Neural progenitor cell (in vitro differentiated cells): ENCODE measurements around the gene SNCAIP. TPM values are rescaled to one million over a fixed set of nuclear protein-coding genes. Genes with fewer than 3 reads are reported as not detected.

Experiments used
- DNase-seq: peaks from one replicate; pipeline ENCODE4 v3.0.0-alpha.2; 2016; ENCODE audit warnings: low spot score
- H2AFZ ChIP-seq: fragments of 200-600 bp; sonication (generic); replicated peaks from 2 replicates; pipeline ENCODE4 v1.6.1; 2016; ENCODE audit warnings: antibody characterized with exemption
- H3F3A ChIP-seq: fragments of 200-600 bp; sonication (generic); 2 replicates; pipeline ENCODE4 v1.6.1; 2016; ENCODE audit warnings: antibody characterized with exemption, low read depth
- H3K27ac ChIP-seq: fragments of 200-600 bp; sonication (generic); 2 replicates; pipeline ENCODE4 v1.5.1; 2016; ENCODE audit warnings: mild to moderate bottlenecking
- H3K27me3 ChIP-seq: fragments of 200-600 bp; sonication (generic); 2 replicates; pipeline ENCODE4 v1.6.1; 2016; ENCODE audit warnings: mild to moderate bottlenecking, moderate library complexity
- H3K36me3 ChIP-seq: fragments of 200-600 bp; sonication (generic); 2 replicates; pipeline ENCODE4 v1.5.1; 2016
- H3K4me1 ChIP-seq: fragments of 200-600 bp; sonication (generic); 2 replicates; pipeline ENCODE4 v1.6.1; 2016; ENCODE audit warnings: mixed run types
- H3K4me2 ChIP-seq: fragments of 200-600 bp; sonication (generic); 2 replicates; pipeline ENCODE4 v1.6.1; 2016
- H3K4me3 ChIP-seq: fragments of 200-600 bp; sonication (generic); 2 replicates; pipeline ENCODE4 v1.5.1; 2016
- H3K79me2 ChIP-seq: fragments of 200-600 bp; sonication (generic); 2 replicates; pipeline ENCODE4 v1.6.1; 2016; ENCODE audit warnings: low read depth
- H3K9ac ChIP-seq: fragments of 200-600 bp; sonication (generic); 2 replicates; pipeline ENCODE4 v1.6.1; 2016
- H3K9me3 ChIP-seq: fragments of 200-600 bp; sonication (generic); 2 replicates; pipeline ENCODE4 v1.5.1; 2016; ENCODE audit warnings: low read depth
- H4K20me1 ChIP-seq: fragments of 200-600 bp; sonication (generic); 2 replicates; pipeline ENCODE4 v1.6.1; 2016; ENCODE audit warnings: low read depth
- H3K27ac Mint-ChIP-seq: 3 replicates; pipeline ENCODE4 v1.8.0; 2021; ENCODE audit warnings: mixed read lengths
- H3K27me3 Mint-ChIP-seq: 2 replicates; pipeline ENCODE4 v1.8.0; 2022; ENCODE audit warnings: low read depth, mild to moderate bottlenecking, inconsistent platforms, moderate library complexity, mixed read lengths; ENCODE audit not compliant: insufficient read depth
- H3K36me3 Mint-ChIP-seq: 3 replicates; pipeline ENCODE4 v1.8.0; 2021; ENCODE audit warnings: mixed read lengths
- H3K4me1 Mint-ChIP-seq: 3 replicates; pipeline ENCODE4 v1.8.0; 2021; ENCODE audit warnings: mixed read lengths
- H3K4me3 Mint-ChIP-seq: 3 replicates; pipeline ENCODE4 v1.8.0; 2021; ENCODE audit warnings: mild to moderate bottlenecking, moderate library complexity, mixed read lengths
- H3K9me3 Mint-ChIP-seq: 3 replicates; pipeline ENCODE4 v1.8.0; 2020; ENCODE audit warnings: mixed read lengths
- CTCF ChIP-seq: fragments of 200-600 bp; sonication (generic); IDR thresholded peaks from 2 replicates; pipeline ENCODE4 v1.5.1; 2017; ENCODE audit warnings: antibody characterized with exemption, mild to moderate bottlenecking
- EZH2 ChIP-seq: fragments of 200-600 bp; sonication (generic); IDR thresholded peaks from 2 replicates; pipeline ENCODE4 v1.6.1; 2017; ENCODE audit warnings: antibody characterized with exemption, mild to moderate bottlenecking, moderate library complexity
- EZH2phosphoT487 ChIP-seq: fragments of 200-600 bp; sonication (generic); IDR thresholded peaks from 2 replicates; pipeline ENCODE4 v1.6.1; 2017; ENCODE audit warnings: antibody characterized with exemption
- total RNA-seq: library from RNA; depleted of rRNA; stranded (reverse); fragments of >200 nt; gene quantifications from 2 replicates; pipeline ENCODE4 v1.2.3, GENCODE V29; 2015; ENCODE audit warnings: low replicate concordance

The SNCAIP gene
- total RNA-seq, 1 donor from 2014 or later = 4.8 TPM

DNA sequence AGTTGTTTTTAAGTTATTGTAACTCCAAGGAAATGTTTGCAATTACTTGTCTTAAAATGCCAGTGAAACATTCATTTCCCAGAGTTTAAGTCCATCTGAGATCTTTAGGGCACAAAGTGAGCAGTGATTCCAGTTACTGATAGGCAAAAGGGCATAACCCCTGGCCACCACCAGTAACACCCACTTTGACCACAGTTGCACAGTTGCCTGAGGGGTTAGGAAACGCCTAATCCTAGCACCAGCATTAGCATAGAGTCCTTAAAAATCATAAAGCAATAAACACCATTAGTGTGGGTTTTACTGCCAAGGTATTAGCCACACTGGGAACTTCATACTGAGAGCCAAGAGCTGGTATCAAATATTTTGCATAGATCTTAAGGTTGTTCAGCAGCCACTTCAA, 143.9 kb downstream of the SNCAIP start:
- Histone ChIP-seq H3K4me1 (no peaks in the 10 kb centered on the region), H3K79me2 (no peaks in the 10 kb centered on the region), H3K4me2 (no peak overlapping the region), H3K36me3 (no peaks in the 10 kb centered on the region), H3K4me3 (no peak overlapping the region), H4K20me1 (no peaks in the 10 kb centered on the region), H3K9me3 (no peaks in the 10 kb centered on the region), H3K27me3 (no peaks in the 10 kb centered on the region), H3K9ac (no peak overlapping the region), H3K27ac (no peak overlapping the region), H3F3A (no peaks in the 10 kb centered on the region), H2AFZ (no peak overlapping the region)
- Mint-ChIP-seq H3K9me3 (no peaks in the 10 kb centered on the region), H3K4me3 (no peak overlapping the region), H3K27me3 (peaks cover 4% of the 10 kb centered on the region), H3K4me1 (peaks cover 10% of the 10 kb centered on the region), H3K36me3 (peaks cover 2% of the 10 kb centered on the region), H3K27ac (no peak overlapping the region)
- DNase-seq = no peak
- TF ChIP-seq EZH2phosphoT487 = no peak
- TF ChIP-seq EZH2 = no peak
- TF ChIP-seq CTCF = no peak

DNA sequence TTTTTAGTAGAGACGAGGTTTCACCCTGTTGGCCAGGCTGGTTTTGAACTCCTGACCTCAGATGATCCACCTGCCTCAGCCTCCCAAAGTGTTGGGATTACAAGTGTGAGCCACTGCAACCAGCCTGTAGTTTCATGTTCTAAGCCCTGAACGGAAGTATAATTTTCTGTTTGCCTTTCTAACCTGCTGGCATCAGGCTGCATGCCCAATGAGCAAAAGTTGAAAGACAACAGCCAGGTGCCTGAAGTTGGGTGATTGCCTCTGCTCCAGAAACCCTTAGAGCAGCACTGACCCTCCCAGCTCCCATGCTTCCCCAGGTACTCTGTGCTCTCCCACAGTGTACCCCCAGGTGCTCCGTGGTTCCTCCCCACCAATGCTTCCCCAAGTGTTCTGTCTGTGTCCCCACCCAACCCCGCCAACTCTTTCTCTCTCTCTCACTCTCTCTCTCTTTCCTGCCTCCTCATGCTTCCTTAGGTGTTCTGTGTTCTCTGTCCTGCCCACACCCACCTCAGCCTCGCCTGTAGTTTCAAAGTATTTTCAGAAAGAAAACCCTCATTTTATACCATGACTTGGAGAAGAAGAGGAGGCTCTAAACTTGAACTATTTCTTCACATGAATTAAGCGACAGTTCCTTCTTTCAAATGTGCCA, 145.3 kb downstream of the SNCAIP start:
- Histone ChIP-seq H3K27me3 (no peaks in the 10 kb centered on the region), H3K4me2 (no peak overlapping the region), H3K4me3 (no peak overlapping the region), H3F3A (no peaks in the 10 kb centered on the region), H2AFZ (no peak overlapping the region), H3K36me3 (no peaks in the 10 kb centered on the region), H3K79me2 (no peaks in the 10 kb centered on the region), H3K27ac (no peak overlapping the region), H4K20me1 (no peaks in the 10 kb centered on the region), H3K4me1 (no peaks in the 10 kb centered on the region), H3K9ac (no peak overlapping the region), H3K9me3 (no peaks in the 10 kb centered on the region)
- no peak overlapping the region for H3K4me3 Mint-ChIP-seq
- H3K36me3 Mint-ChIP-seq = peaks cover 2% of the 10 kb centered on the region
- peaks cover 4% of the 10 kb centered on the region for H3K27me3 Mint-ChIP-seq
- H3K4me1 Mint-ChIP-seq = peaks cover 10% of the 10 kb centered on the region
- no peaks in the 10 kb centered on the region for H3K9me3 Mint-ChIP-seq
- no peak for DNase-seq
- H3K27ac Mint-ChIP-seq = no peak overlapping the region
- TF ChIP-seq EZH2 (no peak), CTCF (no peak), EZH2phosphoT487 (no peak)

- peak; percentile 49 for DNase-seq
- Mint-ChIP-seq H3K4me1 (peaks cover 10% of the 10 kb centered on the region), H3K9me3 (no peaks in the 10 kb centered on the region), H3K27me3 (peaks cover 4% of the 10 kb centered on the region), H3K36me3 (no peaks in the 10 kb centered on the region), H3K4me3 (no peak overlapping the region), H3K27ac (no peak overlapping the region)
- H3K9me3 ChIP-seq = no peaks in the 10 kb centered on the region
- TF ChIP-seq EZH2 (no peak), CTCF (peak; percentile 69)
- no peaks in the 10 kb centered on the region for H3K36me3 ChIP-seq
- H3K27me3 ChIP-seq = no peaks in the 10 kb centered on the region
- no peak overlapping the region for H3K4me3 ChIP-seq
- H3K9ac ChIP-seq = no peak overlapping the region
- H4K20me1 ChIP-seq = no peaks in the 10 kb centered on the region
- H2AFZ ChIP-seq = peak overlapping the region; percentile 85
- H3K4me2 ChIP-seq = no peak overlapping the region
- no peaks in the 10 kb centered on the region for H3K4me1 ChIP-seq
- no peaks in the 10 kb centered on the region for H3K79me2 ChIP-seq
- H3F3A ChIP-seq = no peaks in the 10 kb centered on the region
- H3K27ac ChIP-seq = no peak overlapping the region
These were observed 146.3 kb downstream of the SNCAIP start for GRCh38 chr5:122458278-122458872.
